Mucosa of descending colon (tissue), 3 donors: ENCODE measurements around the gene MIDN. TPM values are rescaled to one million over a fixed set of nuclear protein-coding genes. Genes with fewer than 3 reads are reported as not detected.
"Not testable (repeated sequence)": the region's sequence is repeated elsewhere in the genome, so short reads cannot be mapped to it uniquely, and the experiment has no call there.

Experiments
- ATAC-seq: fragments of 200-7000 bp; cut with Tn5 transposase; one replicate; pipeline ENCODE4 v1.9.1; 2020; ENCODE audit warnings: mild to moderate bottlenecking, moderate library complexity
- DNase-seq, 3 donors: peaks; one replicate each; pipeline ENCODE4 v3.0.0-alpha.2; 2020
- H3K36me3 ChIP-seq: fragments of 200-600 bp; one replicate; pipeline ENCODE4 v1.8.0; 2021; ENCODE audit warnings: low read depth, mild to moderate bottlenecking
- H3K4me1 ChIP-seq: fragments of 200-600 bp; one replicate; pipeline ENCODE4 v1.8.0; 2021; ENCODE audit warnings: low read depth, mild to moderate bottlenecking
- H3K4me3 ChIP-seq: fragments of 200-600 bp; one replicate; pipeline ENCODE4 v1.8.0; 2021; ENCODE audit warnings: mild to moderate bottlenecking
- H3K9me3 ChIP-seq: fragments of 200-600 bp; one replicate; pipeline ENCODE4 v1.8.0; 2021; ENCODE audit warnings: mild to moderate bottlenecking
- CTCF ChIP-seq: fragments of 200-600 bp; IDR thresholded peaks from one replicate; pipeline ENCODE4 v1.8.0; 2022; ENCODE audit warnings: antibody characterized with exemption, mild to moderate bottlenecking
- intact Hi-C, 2 donors: fragments of 100-400 bp; cut with DNase I in 1 of 2; cut with micrococcal nuclease in 1 of 2; formaldehyde crosslinking; loops; one replicate each; pipeline versions ENCODE4 v1.11.0 to v1.11.1; 2022; cut with DNase I, micrococcal nuclease
- long read RNA-seq, 2 donors: library from polyadenylated mRNA; unstranded; transcript quantifications; one replicate each; pipeline ENCODE4 v2.0.0, GENCODE V29; 2019 to 2021
- total RNA-seq, 3 donors: library from RNA; stranded (reverse); fragmentation: NEBNext Ultra II Directional in 2 of 3; extraction: Animal tissue kit (Norgen Biotek cat#: 25700) in 2 of 3; gene quantifications; one replicate each; pipeline versions ENCODE4 v1.2.1 to v1.2.4, GENCODE V29; 2021 to 2023
- donor health status: DM: no; HTN: no; CAD: no; lungs with moderate emphysema.
- donor health status: DM: no; HTN: no; CAD: no.
- donor health status: DM: no; HTN: yes; CAD: no.

MIDN gene
- total RNA-seq: 100 to 1,000 TPM; 136 to 251 (median 213) TPM
- long read RNA-seq, donor 1, partial matches to known transcripts: 4 of 15 reads
- long read RNA-seq, donor 1, other reads (novel, unspliced or antisense): 8 of 15 reads
- long read RNA-seq, donor 2, partial matches to known transcripts: 2 of 5 reads
- long read RNA-seq, donor 2, other reads (novel, unspliced or antisense): 3 of 5 reads

GRCh38 chr19:1248139-1248785 lies at the start of gene MIDN:
Gene MIDN (plus strand): TSS chr19:1248583. CDS start chr19:1250297, 1,714 bp downstream.
- Histone ChIP-seq H3K4me1 (peaks cover 62% of the 10 kb centered on the region), H3K36me3 (no peaks in the 10 kb centered on the region), H3K4me3 (peak within 1 kb of the TSS; percentile 51), H3K9me3 (no peaks in the 10 kb centered on the region)
- no peak for TF ChIP-seq CTCF
- ATAC-seq (peak; percentile 36), DNase-seq (peak; percentile 80 to 91 (median 91))
- intact Hi-C loops: no loop called here

GRCh38 chr19:1199531-1199930 lies 48.9 kb upstream of the MIDN start:
- intact Hi-C loops: loop anchor here in 1 of 2 donors (10.0 kb wide), 1 partner anchor 85 kb away; no protein-coding TSS in a partner anchor
- H3K36me3 ChIP-seq: no peaks in the 10 kb centered on the region
- no peak for ATAC-seq

GRCh38 chr19:1200614-1201013 lies 47.8 kb upstream of the MIDN start:
- not testable (repeated sequence) for H3K4me3 ChIP-seq, ATAC-seq

More at GRCh38 chr19:1199531-1199930, 48.9 kb upstream of the MIDN start:
- Histone ChIP-seq H3K9me3 (no peaks in the 10 kb centered on the region), H3K4me3 (no peak overlapping the region), H3K4me1 (peaks cover 16% of the 10 kb centered on the region)
- TF ChIP-seq CTCF: no peak
- DNase-seq: no peak

GRCh38 chr19:1205114-1206099 lies 43.0 kb upstream of the MIDN start, which contains the start of gene STK11:
Gene STK11 (plus strand): TSS chr19:1205778. CDS start chr19:1206914, 1,136 bp downstream.
- H3K4me1 ChIP-seq: peaks cover 50% of the 10 kb centered on the region
- H3K4me3 ChIP-seq: peak within 1 kb of the TSS; percentile 67
- no peaks in the 10 kb centered on the region for H3K9me3 ChIP-seq
- ATAC-seq (peak; percentile 87), DNase-seq (peak; percentile 98 to 100 (median 99))
- intact Hi-C loops: no loop called here
- no peaks in the 10 kb centered on the region for H3K36me3 ChIP-seq
- TF ChIP-seq CTCF: no peak

More at GRCh38 chr19:1200614-1201013, 47.8 kb upstream of the MIDN start:
- peaks cover 26% of the 10 kb centered on the region for H3K4me1 ChIP-seq
- H3K9me3 ChIP-seq, H3K36me3 ChIP-seq, intact Hi-C loops, DNase-seq: not testable (repeated sequence)

- no peaks in the 10 kb centered on the region for H3K36me3 ChIP-seq
- H3K4me1 ChIP-seq: peaks cover 59% of the 10 kb centered on the region
- intact Hi-C loops: no loop called here
- no peak for ATAC-seq
- no peaks in the 10 kb centered on the region for H3K9me3 ChIP-seq
- peak overlapping the region; percentile 67 for H3K4me3 ChIP-seq
- no peak for TF ChIP-seq CTCF
- DNase-seq: peak in 1 of 3 donors; percentile 52
These were observed 42.1 kb upstream of the MIDN start for GRCh38 chr19:1206150-1206863.
